Ectodermal cell (in vitro differentiated cells): ENCODE measurements around the gene LRMDA.
"Not testable (repeated sequence)": the region's sequence is repeated elsewhere in the genome, so short reads cannot be mapped to it uniquely, and the experiment has no call there.

Experiments used
- H3K27ac ChIP-seq: 2 replicates; pipeline ENCODE4 v1.7.0; 2013; ENCODE audit warnings: mild to moderate bottlenecking, low read depth, low read length; ENCODE audit not compliant: insufficient read depth, poor library complexity, severe bottlenecking
- H3K27me3 ChIP-seq: 2 replicates; pipeline ENCODE4 v1.7.0; 2013; ENCODE audit warnings: mild to moderate bottlenecking, low read length; ENCODE audit not compliant: insufficient read depth, control insufficient read depth, poor library complexity, severe bottlenecking
- H3K36me3 ChIP-seq: one replicate; pipeline ENCODE4 v1.7.0; 2013; ENCODE audit warnings: low read length; ENCODE audit not compliant: control insufficient read depth, insufficient read depth
- H3K4me1 ChIP-seq: one replicate; pipeline ENCODE4 v1.7.0; 2013; ENCODE audit warnings: low read length; ENCODE audit not compliant: control insufficient read depth, insufficient read depth
- H3K4me3 ChIP-seq: 2 replicates; pipeline ENCODE4 v1.7.0; 2013; ENCODE audit warnings: low read depth, low read length, control low read depth; ENCODE audit not compliant: insufficient read depth
- H3K9me3 ChIP-seq: 2 replicates; pipeline ENCODE4 v1.7.0; 2013; ENCODE audit warnings: mild to moderate bottlenecking, low read length, moderate library complexity; ENCODE audit not compliant: control insufficient read depth
- WGBS, 2 experiments: methylation state at CpG; one replicate each; pipeline ENCODE4 v1.1.7; 2013; ENCODE audit warnings: missing lambda C conversion rate in 2 of 2; 5-methylcytosine and 5-hydroxymethylcytosine counted together

The LRMDA gene

GRCh38 chr10:76584466-76584865 is 1153.0 kb downstream of the LRMDA start:
- H3K36me3 ChIP-seq, H3K27me3 ChIP-seq, H3K27ac ChIP-seq, H3K4me1 ChIP-seq, H3K4me3 ChIP-seq, H3K9me3 ChIP-seq: not testable (repeated sequence)
- WGBS, 2 experiments = 91 to 94% methylated on average over 9 of the region's 9 CpGs
